ENCODE measurements around the gene AMY2A.
"Not testable (repeated sequence)": the region's sequence is repeated elsewhere in the genome, so short reads cannot be mapped to it uniquely, and the experiment has no call there.

The AMY2A gene
- total RNA-seq = 0 to 0.12 (median 0) reads per million in 9 experiments

- not testable (repeated sequence) for ATAC-seq (replicated peaks); H3K4me1 Mint-ChIP-seq (ENCODE audit: low read depth in 2 of 2); H3K36me3 Mint-ChIP-seq (ENCODE audit: insufficient read depth); H3K4me3 Mint-ChIP-seq; H3K27ac Mint-ChIP-seq; H3K27me3 Mint-ChIP-seq; DNase-seq; H3K9me3 Mint-ChIP-seq
Measured at GRCh38 chr1:103616994-103617477, at the start of gene AMY2A. Gene AMY2A (plus strand): TSS chr1:103617427. CDS start chr1:103617441, 14 bp downstream.

DNA sequence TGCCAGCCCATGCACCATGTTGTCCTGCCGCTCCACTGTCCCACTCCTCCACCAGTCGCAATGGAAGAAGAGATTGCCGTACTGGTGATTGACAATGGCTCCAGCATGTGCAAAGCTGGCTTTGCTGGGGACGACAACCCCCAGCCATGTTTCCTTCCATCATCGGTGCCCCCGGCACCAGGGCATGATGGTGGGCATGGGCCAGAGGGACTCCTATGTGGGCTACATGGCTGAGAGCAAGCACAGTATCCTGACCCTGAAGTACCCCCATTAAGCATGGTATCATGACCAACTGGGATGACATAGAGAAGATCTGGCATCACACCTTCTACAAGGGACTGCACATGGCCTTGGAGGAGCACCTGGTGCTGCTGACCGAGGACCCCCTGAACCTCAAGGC, 47.7 kb upstream of the AMY2A start:
- Mint-ChIP-seq H3K36me3 (ENCODE audit: insufficient read depth) (no peaks in the 10 kb centered on the region), H3K27ac (no peak overlapping the region), H3K27me3 (no peaks in the 10 kb centered on the region), H3K4me3 (no peak overlapping the region), H3K9me3 (no peaks in the 10 kb centered on the region), H3K4me1 (ENCODE audit: low read depth in 2 of 2) (no peaks in the 10 kb centered on the region)
- ATAC-seq (replicated peaks) (no peak), DNase-seq (no peak)

DNA sequence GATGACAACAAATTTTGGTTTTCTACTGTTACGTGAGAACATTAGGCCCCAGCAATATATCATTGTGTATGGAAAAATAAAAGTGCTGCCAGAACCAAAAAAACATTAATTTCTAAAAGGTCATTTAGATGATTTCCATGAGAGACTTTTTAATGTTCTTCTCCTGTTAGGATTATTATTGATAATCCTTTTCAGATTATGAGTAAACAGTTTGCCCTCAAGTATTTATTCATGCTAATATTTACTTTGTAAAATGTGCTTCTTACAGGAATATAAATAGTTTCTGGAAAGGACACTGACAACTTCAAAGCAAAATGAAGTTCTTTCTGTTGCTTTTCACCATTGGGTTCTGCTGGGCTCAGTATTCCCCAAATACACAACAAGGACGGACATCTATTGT, 45.9 kb upstream of the AMY2A start, which contains the start of gene AMY2B:
TSS of gene AMY2B (plus strand) at position 301 of the 400 bp plus-strand sequence. CDS start at position 315, 14 bp downstream.
- not testable (repeated sequence) for H3K9me3 Mint-ChIP-seq; H3K27me3 Mint-ChIP-seq; ATAC-seq (replicated peaks); H3K36me3 Mint-ChIP-seq (ENCODE audit: insufficient read depth); H3K27ac Mint-ChIP-seq; H3K4me3 Mint-ChIP-seq; DNase-seq; H3K4me1 Mint-ChIP-seq (ENCODE audit: low read depth in 2 of 2)

- H3K27ac Mint-ChIP-seq = no peak overlapping the region
Measured at GRCh38 chr1:103576065-103576464, 41.2 kb upstream of the AMY2A start.

DNA sequence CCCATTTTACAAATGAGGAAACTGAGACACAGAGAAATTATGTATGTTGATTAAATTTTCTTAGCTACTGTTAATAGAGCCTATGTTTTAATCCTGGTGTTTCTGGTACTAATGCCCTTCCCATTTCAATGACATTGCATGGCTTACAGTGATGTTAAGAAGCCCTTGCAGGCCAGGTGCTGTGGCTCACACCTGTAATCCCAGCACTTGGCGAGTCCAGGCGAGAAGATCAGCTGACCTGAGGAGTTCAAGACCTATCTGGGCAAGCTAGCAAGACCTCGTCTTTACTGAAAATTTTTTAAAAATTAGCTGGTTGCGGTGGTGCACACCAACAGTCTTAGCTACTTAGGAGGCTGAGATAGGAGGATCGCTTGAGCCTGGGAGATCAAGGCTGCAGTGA, 40.4 kb upstream of the AMY2A start:
- not testable (repeated sequence) for H3K36me3 Mint-ChIP-seq (ENCODE audit: insufficient read depth); DNase-seq; H3K4me3 Mint-ChIP-seq; H3K27me3 Mint-ChIP-seq; H3K9me3 Mint-ChIP-seq; H3K27ac Mint-ChIP-seq; H3K4me1 Mint-ChIP-seq (ENCODE audit: low read depth in 2 of 2); ATAC-seq (replicated peaks)

More at GRCh38 chr1:103576065-103576464, 41.2 kb upstream of the AMY2A start:
- Mint-ChIP-seq H3K36me3 (ENCODE audit: insufficient read depth) (no peaks in the 10 kb centered on the region), H3K4me3 (no peak overlapping the region), H3K4me1 (ENCODE audit: low read depth in 2 of 2) (no peaks in the 10 kb centered on the region), H3K27me3 (no peaks in the 10 kb centered on the region), H3K9me3 (no peaks in the 10 kb centered on the region)
- no peak for ATAC-seq (replicated peaks)
- no peak for DNase-seq

DNA sequence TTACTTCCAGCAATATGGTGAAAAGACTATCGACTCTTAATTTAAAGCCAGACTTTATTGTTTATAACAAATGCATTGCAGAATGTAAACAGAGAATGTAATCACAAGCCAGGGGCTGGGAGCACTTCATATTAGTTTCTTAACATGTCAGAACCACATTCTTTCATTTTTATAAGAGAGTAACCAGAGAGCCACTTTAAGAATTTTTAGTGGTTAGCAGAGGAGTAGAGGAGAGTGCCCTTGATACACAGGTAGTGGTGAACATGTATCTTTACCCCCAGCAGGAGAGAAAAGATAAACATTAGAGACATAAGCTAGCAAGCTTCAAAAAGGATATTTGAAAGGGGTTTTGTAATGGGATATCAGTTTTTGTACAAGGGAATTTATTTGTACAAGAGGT, 34.8 kb upstream of the AMY2A start:
- H3K27ac Mint-ChIP-seq = no peak overlapping the region
- no peaks in the 10 kb centered on the region for H3K27me3 Mint-ChIP-seq
- DNase-seq (no peak), ATAC-seq (replicated peaks) (no peak)
- no peaks in the 10 kb centered on the region for H3K4me1 Mint-ChIP-seq (ENCODE audit: low read depth in 2 of 2)
- no peaks in the 10 kb centered on the region for H3K9me3 Mint-ChIP-seq
- no peak overlapping the region for H3K4me3 Mint-ChIP-seq
- H3K36me3 Mint-ChIP-seq (ENCODE audit: insufficient read depth) = no peaks in the 10 kb centered on the region

GRCh38 chr1:103583887-103584286, 33.3 kb upstream of the AMY2A start:
- H3K36me3 Mint-ChIP-seq (ENCODE audit: insufficient read depth) = no peaks in the 10 kb centered on the region
- H3K27ac Mint-ChIP-seq = no peak overlapping the region
- no peak for DNase-seq
- ATAC-seq (replicated peaks) = no peak
- H3K4me3 Mint-ChIP-seq = no peak overlapping the region
- H3K9me3 Mint-ChIP-seq = no peaks in the 10 kb centered on the region
- H3K4me1 Mint-ChIP-seq (ENCODE audit: low read depth in 2 of 2) = no peaks in the 10 kb centered on the region
- no peaks in the 10 kb centered on the region for H3K27me3 Mint-ChIP-seq

GRCh38 chr1:103584537-103584936, 32.7 kb upstream of the AMY2A start:
- Mint-ChIP-seq H3K4me3 (no peak overlapping the region), H3K27ac (no peak overlapping the region), H3K36me3 (ENCODE audit: insufficient read depth) (no peaks in the 10 kb centered on the region), H3K4me1 (ENCODE audit: low read depth in 2 of 2) (no peaks in the 10 kb centered on the region), H3K27me3 (no peaks in the 10 kb centered on the region), H3K9me3 (peaks cover 0 to 3% of the 10 kb centered on the region in 2 donors)
- ATAC-seq (replicated peaks) (no peak), DNase-seq (no peak)

GRCh38 chr1:103602740-103603139, 14.5 kb upstream of the AMY2A start:
- H3K27ac Mint-ChIP-seq; H3K36me3 Mint-ChIP-seq (ENCODE audit: insufficient read depth); H3K9me3 Mint-ChIP-seq; H3K4me1 Mint-ChIP-seq (ENCODE audit: low read depth in 2 of 2); ATAC-seq (replicated peaks); H3K4me3 Mint-ChIP-seq; DNase-seq; H3K27me3 Mint-ChIP-seq: not testable (repeated sequence)

DNA sequence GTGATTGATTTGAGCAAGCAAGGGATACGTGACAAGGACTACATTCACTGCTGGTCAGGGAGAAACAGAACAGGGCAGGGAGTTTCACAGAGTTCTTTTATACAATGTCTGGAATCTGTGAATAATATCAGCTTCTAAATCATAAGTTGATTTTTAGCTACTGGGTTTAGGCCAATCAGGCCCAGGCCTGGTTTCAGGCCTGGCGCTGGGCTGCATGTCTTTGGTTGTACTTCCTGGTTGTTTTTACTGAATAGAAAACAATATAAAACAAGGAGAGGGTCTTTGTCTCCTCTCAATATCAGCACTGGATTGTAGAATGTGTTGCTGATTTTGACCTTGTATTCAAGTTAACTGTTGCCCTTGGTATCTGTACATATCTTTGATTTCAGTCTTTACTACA, 865 bp upstream of the AMY2A start:
- no peaks in the 10 kb centered on the region for H3K27me3 Mint-ChIP-seq
- no peak overlapping the region for H3K4me3 Mint-ChIP-seq
- no peaks in the 10 kb centered on the region for H3K9me3 Mint-ChIP-seq
- H3K27ac Mint-ChIP-seq = no peak overlapping the region
- DNase-seq (no peak), ATAC-seq (replicated peaks) (no peak)
- H3K4me1 Mint-ChIP-seq (ENCODE audit: low read depth in 2 of 2) = no peaks in the 10 kb centered on the region
- H3K36me3 Mint-ChIP-seq (ENCODE audit: insufficient read depth) = no peaks in the 10 kb centered on the region

- not testable (repeated sequence) for H3K4me3 Mint-ChIP-seq; H3K27me3 Mint-ChIP-seq; H3K36me3 Mint-ChIP-seq (ENCODE audit: insufficient read depth); H3K27ac Mint-ChIP-seq; H3K4me1 Mint-ChIP-seq (ENCODE audit: low read depth in 2 of 2); ATAC-seq (replicated peaks); DNase-seq; H3K9me3 Mint-ChIP-seq
Measured at GRCh38 chr1:103627436-103627835, 10.2 kb downstream of the AMY2A start.

DNA sequence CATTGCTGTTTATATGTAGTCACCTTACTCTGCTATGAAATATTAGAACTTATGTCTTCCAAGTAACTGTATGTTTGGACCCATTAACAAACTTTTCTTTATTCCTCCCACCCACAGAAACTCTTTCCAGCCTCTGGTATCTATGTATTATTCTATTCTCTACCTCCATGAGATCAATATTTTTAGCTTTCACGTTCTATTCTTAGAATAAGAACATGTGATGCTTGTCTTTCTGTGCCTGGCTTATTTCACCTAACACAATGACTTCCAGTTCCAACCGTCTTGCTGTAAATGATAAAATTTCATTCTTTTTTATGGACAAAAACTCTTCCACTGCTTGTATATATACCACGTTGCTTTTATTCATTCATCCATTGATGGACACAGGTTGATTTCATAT, 24.0 kb downstream of the AMY2A start:
- not testable (repeated sequence) for ATAC-seq (replicated peaks)

GRCh38 chr1:103643908-103644307, 26.7 kb downstream of the AMY2A start:
- H3K27me3 Mint-ChIP-seq; H3K27ac Mint-ChIP-seq; H3K36me3 Mint-ChIP-seq (ENCODE audit: insufficient read depth); H3K4me3 Mint-ChIP-seq; ATAC-seq (replicated peaks); H3K4me1 Mint-ChIP-seq (ENCODE audit: low read depth in 2 of 2); DNase-seq; H3K9me3 Mint-ChIP-seq: not testable (repeated sequence)

More for the DNA sequence above, 24.0 kb downstream of the AMY2A start:
- H3K4me1 Mint-ChIP-seq (ENCODE audit: low read depth in 2 of 2); H3K36me3 Mint-ChIP-seq (ENCODE audit: insufficient read depth); H3K27ac Mint-ChIP-seq; H3K27me3 Mint-ChIP-seq; H3K4me3 Mint-ChIP-seq; DNase-seq; H3K9me3 Mint-ChIP-seq: not testable (repeated sequence)

- not testable (repeated sequence) for ATAC-seq (replicated peaks); H3K9me3 Mint-ChIP-seq; H3K4me1 Mint-ChIP-seq (ENCODE audit: low read depth in 2 of 2); H3K4me3 Mint-ChIP-seq; DNase-seq; H3K27me3 Mint-ChIP-seq; H3K27ac Mint-ChIP-seq; H3K36me3 Mint-ChIP-seq (ENCODE audit: insufficient read depth)
Measured at GRCh38 chr1:103650305-103650704, 33.1 kb downstream of the AMY2A start.

DNA sequence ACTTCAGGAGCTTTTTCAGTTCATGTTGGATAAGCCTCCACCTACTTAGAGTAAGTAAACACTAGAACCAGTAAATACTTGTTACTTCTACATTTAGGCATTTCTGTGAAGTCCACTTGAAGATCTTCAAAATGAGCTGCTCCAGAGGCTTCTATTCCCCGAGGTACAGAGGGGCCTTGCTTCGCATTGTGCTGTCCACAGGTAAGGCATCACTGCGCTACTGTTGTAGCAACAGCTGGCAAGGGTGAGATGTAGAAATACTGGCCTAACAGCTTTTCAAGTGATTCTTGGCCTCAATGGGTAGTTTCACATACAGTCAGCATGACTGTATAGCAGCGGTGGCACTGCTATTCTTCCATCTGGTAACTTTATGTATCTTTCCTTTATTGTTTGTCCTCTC, 33.7 kb downstream of the AMY2A start:
- not testable (repeated sequence) for H3K36me3 Mint-ChIP-seq (ENCODE audit: insufficient read depth); H3K4me1 Mint-ChIP-seq (ENCODE audit: low read depth in 2 of 2); ATAC-seq (replicated peaks); H3K9me3 Mint-ChIP-seq; H3K27me3 Mint-ChIP-seq; H3K4me3 Mint-ChIP-seq; H3K27ac Mint-ChIP-seq; DNase-seq

Measured in effector memory CD8-positive, alpha-beta T cell (primary cell).